Neural progenitor cell (in vitro differentiated cells): Measurements from ENCODE around the gene KLHL29.

ENCODE experiments used
- EZH2 ChIP-seq: fragments of 200-600 bp; sonication (generic); IDR thresholded peaks from 2 replicates; pipeline ENCODE4 v1.6.1; 2017; ENCODE audit warnings: antibody characterized with exemption, mild to moderate bottlenecking, moderate library complexity
- TF ChIP-seq, protein P1 (sequence below): fragments of 200-600 bp; sonication (generic); IDR thresholded peaks from 2 replicates; pipeline ENCODE4 v1.5.1; 2017; ENCODE audit warnings: antibody characterized with exemption, mild to moderate bottlenecking

DNA sequence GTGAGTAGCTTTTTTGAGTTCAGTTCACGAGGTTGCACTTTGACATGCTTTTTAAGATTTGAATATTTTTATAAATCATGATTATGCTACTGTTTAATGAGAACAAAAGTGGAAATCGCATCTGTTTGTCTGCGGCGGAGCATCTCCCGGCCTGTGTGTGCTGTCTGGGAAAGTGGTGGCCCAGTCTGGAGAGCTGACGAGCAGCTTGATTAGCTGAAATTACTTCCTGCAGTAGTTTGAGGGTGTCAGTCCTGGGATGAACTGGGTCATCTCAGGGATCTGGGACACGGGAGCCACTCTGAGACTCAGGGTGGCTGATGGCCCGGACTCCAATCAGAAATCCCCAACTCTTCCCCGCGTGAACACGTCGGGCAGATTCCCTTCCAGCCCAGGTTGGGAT is 115.9 kb downstream of the KLHL29 start:
- TF ChIP-seq, protein P1, sequence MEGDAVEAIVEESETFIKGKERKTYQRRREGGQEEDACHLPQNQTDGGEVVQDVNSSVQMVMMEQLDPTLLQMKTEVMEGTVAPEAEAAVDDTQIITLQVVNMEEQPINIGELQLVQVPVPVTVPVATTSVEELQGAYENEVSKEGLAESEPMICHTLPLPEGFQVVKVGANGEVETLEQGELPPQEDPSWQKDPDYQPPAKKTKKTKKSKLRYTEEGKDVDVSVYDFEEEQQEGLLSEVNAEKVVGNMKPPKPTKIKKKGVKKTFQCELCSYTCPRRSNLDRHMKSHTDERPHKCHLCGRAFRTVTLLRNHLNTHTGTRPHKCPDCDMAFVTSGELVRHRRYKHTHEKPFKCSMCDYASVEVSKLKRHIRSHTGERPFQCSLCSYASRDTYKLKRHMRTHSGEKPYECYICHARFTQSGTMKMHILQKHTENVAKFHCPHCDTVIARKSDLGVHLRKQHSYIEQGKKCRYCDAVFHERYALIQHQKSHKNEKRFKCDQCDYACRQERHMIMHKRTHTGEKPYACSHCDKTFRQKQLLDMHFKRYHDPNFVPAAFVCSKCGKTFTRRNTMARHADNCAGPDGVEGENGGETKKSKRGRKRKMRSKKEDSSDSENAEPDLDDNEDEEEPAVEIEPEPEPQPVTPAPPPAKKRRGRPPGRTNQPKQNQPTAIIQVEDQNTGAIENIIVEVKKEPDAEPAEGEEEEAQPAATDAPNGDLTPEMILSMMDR = no peak
- no peak for TF ChIP-seq EZH2
